Mesodermal cell (in vitro differentiated cells): Measurements from ENCODE around the gene IGFL1.
"Not testable (repeated sequence)": the region's sequence is repeated elsewhere in the genome, so short reads cannot be mapped to it uniquely, and the experiment has no call there.

Source experiments
- H3K27ac ChIP-seq: 2 replicates; pipeline ENCODE4 v1.7.0; 2013; ENCODE audit warnings: mild to moderate bottlenecking, low read depth, low read length, moderate library complexity; ENCODE audit not compliant: severe bottlenecking
- H3K36me3 ChIP-seq: 2 replicates; pipeline ENCODE4 v1.7.1; 2013; ENCODE audit warnings: mild to moderate bottlenecking, low read length, moderate library complexity; ENCODE audit not compliant: control insufficient read depth, insufficient read depth
- H3K4me1 ChIP-seq: one replicate; pipeline ENCODE4 v1.7.1; 2013; ENCODE audit warnings: mild to moderate bottlenecking, low read length; ENCODE audit not compliant: insufficient read depth, control insufficient read depth, poor library complexity, severe bottlenecking
- H3K4me3 ChIP-seq: 2 replicates; pipeline ENCODE4 v1.7.0; 2013; ENCODE audit warnings: low read length, control low read depth, mild to moderate bottlenecking; ENCODE audit not compliant: insufficient read depth, poor library complexity, severe bottlenecking; ENCODE audit errors: extremely low read depth
- H3K9me3 ChIP-seq: 2 replicates; pipeline ENCODE4 v1.7.1; 2013; ENCODE audit warnings: mild to moderate bottlenecking, low read length, moderate library complexity; ENCODE audit not compliant: control insufficient read depth
- WGBS, 2 experiments: methylation state at CpG; one replicate each; pipeline ENCODE4 v1.1.5; 2013; ENCODE audit warnings: missing lambda C conversion rate in 2 of 2; ENCODE audit not compliant: insufficient coverage in 2 of 2; 5-methylcytosine and 5-hydroxymethylcytosine counted together

IGFL1 gene

GRCh38 chr19:46192626-46192991 lies 36.9 kb upstream of the IGFL1 start:
- H3K4me3 ChIP-seq, H3K4me1 ChIP-seq, H3K9me3 ChIP-seq, H3K36me3 ChIP-seq: not testable (repeated sequence)
- WGBS, 2 experiments = 95 to 100% methylated on average over 2 to 3 of the region's 5 CpGs
- peak overlapping the region; percentile 41 for H3K27ac ChIP-seq

GRCh38 chr19:46192992-46193650 lies 36.4 kb upstream of the IGFL1 start:
- H3K4me1 ChIP-seq = peaks cover 9% of the 10 kb centered on the region
- H3K27ac ChIP-seq = peak overlapping the region; percentile 41
- H3K4me3 ChIP-seq = no peak overlapping the region
- no peaks in the 10 kb centered on the region for H3K36me3 ChIP-seq
- 72 to 83% methylated on average over 10 of the region's 11 CpGs for WGBS, 2 experiments
- no peaks in the 10 kb centered on the region for H3K9me3 ChIP-seq

- Histone ChIP-seq H3K36me3 (no peaks in the 10 kb centered on the region), H3K4me3 (no peak overlapping the region), H3K9me3 (no peaks in the 10 kb centered on the region), H3K27ac (peak overlapping the region; percentile 30), H3K4me1 (peaks cover 9% of the 10 kb centered on the region)
- 95 to 100% methylated on average over 4 of the region's 4 CpGs for WGBS, 2 experiments
Measured at GRCh38 chr19:46193678-46194077, 35.9 kb upstream of the IGFL1 start.

GRCh38 chr19:46195104-46195503 lies 34.4 kb upstream of the IGFL1 start:
- peaks cover 9% of the 10 kb centered on the region for H3K4me1 ChIP-seq
- H3K9me3 ChIP-seq = no peaks in the 10 kb centered on the region
- H3K4me3 ChIP-seq = no peak overlapping the region
- no peaks in the 10 kb centered on the region for H3K36me3 ChIP-seq
- 67 to 94% methylated on average over 1 to 2 of the region's 3 CpGs for WGBS, 2 experiments
- H3K27ac ChIP-seq = no peak overlapping the region

- 87% methylated on average over 2 of the region's 7 CpGs; no CpG with 5 or more reads in 1 of the 2 experiments for WGBS, 2 experiments
Measured at GRCh38 chr19:46195919-46196318, 33.6 kb upstream of the IGFL1 start.

GRCh38 chr19:46196410-46197124 lies 33.0 kb upstream of the IGFL1 start:
- 85 to 89% methylated on average over 4 of the region's 8 CpGs for WGBS, 2 experiments
- Histone ChIP-seq H3K9me3 (no peaks in the 10 kb centered on the region), H3K4me1 (peaks cover 9% of the 10 kb centered on the region), H3K4me3 (no peak overlapping the region), H3K27ac (no peak overlapping the region), H3K36me3 (no peaks in the 10 kb centered on the region)

More at GRCh38 chr19:46195919-46196318, 33.6 kb upstream of the IGFL1 start:
- H3K4me3 ChIP-seq, H3K36me3 ChIP-seq, H3K9me3 ChIP-seq, H3K4me1 ChIP-seq, H3K27ac ChIP-seq: not testable (repeated sequence)

GRCh38 chr19:46197314-46198070 lies 32.0 kb upstream of the IGFL1 start:
- 80 to 85% methylated on average over 2 of the region's 4 CpGs for WGBS, 2 experiments

GRCh38 chr19:46198756-46199155 lies 30.8 kb upstream of the IGFL1 start:
- Histone ChIP-seq H3K4me3 (no peak overlapping the region), H3K36me3 (no peaks in the 10 kb centered on the region), H3K4me1 (peaks cover 4% of the 10 kb centered on the region), H3K9me3 (no peaks in the 10 kb centered on the region), H3K27ac (no peak overlapping the region)
- WGBS, 2 experiments = 85 to 94% methylated on average over 2 to 3 of the region's 3 CpGs

More at GRCh38 chr19:46197314-46198070, 32.0 kb upstream of the IGFL1 start:
- Histone ChIP-seq H3K27ac (no peak overlapping the region), H3K9me3 (no peaks in the 10 kb centered on the region), H3K36me3 (no peaks in the 10 kb centered on the region), H3K4me1 (peaks cover 9% of the 10 kb centered on the region), H3K4me3 (no peak overlapping the region)

GRCh38 chr19:46201454-46202310 lies 27.9 kb upstream of the IGFL1 start:
- Histone ChIP-seq H3K27ac (no peak overlapping the region), H3K4me3 (no peak overlapping the region), H3K36me3 (no peaks in the 10 kb centered on the region), H3K4me1 (no peaks in the 10 kb centered on the region), H3K9me3 (no peaks in the 10 kb centered on the region)
- WGBS, 2 experiments = 91 to 93% methylated on average over 14 to 15 of the region's 16 CpGs

GRCh38 chr19:46202426-46202825 lies 27.1 kb upstream of the IGFL1 start:
- 79 to 87% methylated on average over 3 of the region's 4 CpGs for WGBS, 2 experiments
- H3K9me3 ChIP-seq = no peaks in the 10 kb centered on the region
- H3K27ac ChIP-seq = no peak overlapping the region
- no peaks in the 10 kb centered on the region for H3K4me1 ChIP-seq
- no peak overlapping the region for H3K4me3 ChIP-seq
- no peaks in the 10 kb centered on the region for H3K36me3 ChIP-seq
